ENCODE measurements around the gene GPR25. TPM values are rescaled to one million over a fixed set of nuclear protein-coding genes. Genes with fewer than 3 reads are reported as not detected.
A peak's percentile ranks its signal among the peaks of the same experiment; 100 is the strongest.
"Not testable (repeated sequence)": the region's sequence is repeated elsewhere in the genome, so short reads cannot be mapped to it uniquely, and the experiment has no call there.

The GPR25 gene
- total RNA-seq, 1 donor from 2014 or later: not detected

DNA sequence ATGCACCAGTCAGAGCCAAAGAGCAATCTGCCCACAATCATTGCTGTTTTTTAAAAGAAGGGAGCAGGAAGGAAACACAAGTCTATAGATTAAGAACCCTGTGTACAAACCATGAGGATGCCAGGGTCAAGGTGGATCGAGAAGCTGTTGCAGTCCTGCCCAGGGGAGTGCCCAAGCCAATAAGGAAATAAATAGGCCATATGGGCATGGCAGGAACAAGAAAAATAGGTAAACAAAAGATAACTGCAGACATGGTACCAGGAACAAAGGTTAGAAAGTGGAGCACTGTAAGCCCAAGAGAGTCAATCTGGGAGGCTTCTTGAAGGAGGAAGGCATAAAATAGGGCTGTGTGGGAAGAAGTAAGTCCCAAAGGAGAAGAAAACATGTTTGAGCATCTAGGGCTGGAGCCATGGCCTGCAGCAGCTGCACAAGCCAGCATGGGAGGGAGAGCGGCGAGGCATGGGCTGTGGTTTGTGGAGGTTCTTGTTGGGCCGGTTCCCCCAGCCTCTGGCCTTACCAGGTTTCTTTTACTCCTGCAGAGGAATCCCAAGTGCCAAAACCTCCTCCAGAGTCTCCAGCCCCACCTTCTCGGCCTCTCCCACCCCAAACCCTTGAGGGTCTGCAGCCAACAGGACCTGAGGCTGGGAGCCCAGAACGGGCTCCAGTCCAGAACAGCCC lies 35.5 kb downstream of the GPR25 start:
- Mint-ChIP-seq H3K36me3 (peaks cover 10% of the 10 kb centered on the region), H3K4me1 (ENCODE audit: unreplicated experiment) (no peaks in the 10 kb centered on the region), H3K27me3 (no peaks in the 10 kb centered on the region), H3K9me3 (no peaks in the 10 kb centered on the region), H3K4me3 (no peak overlapping the region), H3K27ac (peak overlapping the region; percentile 22)
- DNase-seq (ENCODE audit: extremely low spot score, unreplicated experiment): no peak
- TF ChIP-seq CTCF (conservative IDR thresholded peaks at IDR 0.05): no peak

GRCh38 chr1:200909071-200909470 lies 36.3 kb downstream of the GPR25 start:
- no peak overlapping the region for H3K4me3 Mint-ChIP-seq
- no peaks in the 10 kb centered on the region for H3K9me3 Mint-ChIP-seq
- no peaks in the 10 kb centered on the region for H3K4me1 Mint-ChIP-seq (ENCODE audit: unreplicated experiment)
- H3K27ac Mint-ChIP-seq: no peak overlapping the region
- no peak for DNase-seq (ENCODE audit: extremely low spot score, unreplicated experiment)
- peaks cover 10% of the 10 kb centered on the region for H3K36me3 Mint-ChIP-seq
- H3K27me3 Mint-ChIP-seq: no peaks in the 10 kb centered on the region
- TF ChIP-seq CTCF (conservative IDR thresholded peaks at IDR 0.05): no peak

DNA sequence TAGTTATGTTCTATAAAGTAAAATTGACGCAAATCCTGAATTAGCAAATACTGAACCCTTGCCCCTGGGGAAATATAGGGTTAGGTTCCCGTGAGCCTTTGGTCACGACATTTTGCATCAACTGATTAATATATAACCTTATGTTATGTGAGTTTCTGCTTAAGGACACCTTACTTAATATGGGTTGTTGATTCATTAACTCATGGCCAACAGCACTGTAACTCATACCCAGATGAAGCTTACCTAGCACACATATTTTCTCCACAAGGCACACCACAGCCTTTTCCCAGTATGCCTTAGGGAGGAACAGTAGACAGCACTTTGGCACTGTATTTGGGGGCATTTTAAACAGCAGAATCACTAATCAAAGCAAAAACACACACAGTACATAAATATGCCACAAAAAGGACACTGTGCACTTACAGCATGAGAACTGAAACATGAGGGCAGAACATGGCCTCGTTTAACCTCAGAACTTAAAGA lies 37.0 kb downstream of the GPR25 start:
- Mint-ChIP-seq H3K4me1 (ENCODE audit: unreplicated experiment) (no peaks in the 10 kb centered on the region), H3K9me3 (no peaks in the 10 kb centered on the region), H3K4me3 (no peak overlapping the region), H3K27me3 (no peaks in the 10 kb centered on the region), H3K36me3 (peaks cover 10% of the 10 kb centered on the region), H3K27ac (no peak overlapping the region)
- no peak for TF ChIP-seq CTCF (conservative IDR thresholded peaks at IDR 0.05)
- DNase-seq (ENCODE audit: extremely low spot score, unreplicated experiment): no peak

DNA sequence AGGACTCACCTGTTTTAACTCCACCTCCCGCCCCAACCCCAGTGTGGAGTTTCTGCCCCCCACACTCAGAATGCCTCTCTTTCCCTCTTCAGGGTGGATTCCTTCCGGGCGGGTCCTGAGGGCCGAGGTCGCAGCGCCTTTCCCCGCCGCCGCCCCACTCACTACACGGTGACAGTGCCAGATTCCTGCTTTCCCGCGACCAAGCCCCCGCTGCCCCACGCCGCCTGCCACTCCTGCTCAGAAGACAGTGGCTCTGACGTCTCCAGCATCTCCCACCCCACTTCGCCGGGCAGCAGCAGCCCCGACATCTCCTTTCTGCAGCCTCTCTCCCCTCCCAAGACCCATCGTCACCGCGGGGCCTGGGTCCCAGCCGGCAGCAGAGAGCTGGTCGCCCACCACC lies 38.6 kb downstream of the GPR25 start:
- no peaks in the 10 kb centered on the region for H3K27me3 Mint-ChIP-seq
- no peak for TF ChIP-seq CTCF (conservative IDR thresholded peaks at IDR 0.05)
- H3K36me3 Mint-ChIP-seq: peaks cover 10% of the 10 kb centered on the region
- H3K4me3 Mint-ChIP-seq: no peak overlapping the region
- no peak for DNase-seq (ENCODE audit: extremely low spot score, unreplicated experiment)
- no peaks in the 10 kb centered on the region for H3K9me3 Mint-ChIP-seq
- H3K4me1 Mint-ChIP-seq (ENCODE audit: unreplicated experiment): no peaks in the 10 kb centered on the region
- H3K27ac Mint-ChIP-seq: no peak overlapping the region

GRCh38 chr1:200911936-200912335 lies 39.2 kb downstream of the GPR25 start:
- H3K4me1 Mint-ChIP-seq (ENCODE audit: unreplicated experiment); H3K27ac Mint-ChIP-seq; DNase-seq (ENCODE audit: extremely low spot score, unreplicated experiment); H3K4me3 Mint-ChIP-seq; H3K27me3 Mint-ChIP-seq; H3K9me3 Mint-ChIP-seq: not testable (repeated sequence)
- H3K36me3 Mint-ChIP-seq: peaks cover 10% of the 10 kb centered on the region

- H3K27me3 Mint-ChIP-seq: no peaks in the 10 kb centered on the region
- no peak overlapping the region for H3K27ac Mint-ChIP-seq
- TF ChIP-seq CTCF (conservative IDR thresholded peaks at IDR 0.05): no peak
- H3K36me3 Mint-ChIP-seq: peaks cover 10% of the 10 kb centered on the region
- no peaks in the 10 kb centered on the region for H3K9me3 Mint-ChIP-seq
- no peak for DNase-seq (ENCODE audit: extremely low spot score, unreplicated experiment)
- no peak overlapping the region for H3K4me3 Mint-ChIP-seq
- no peaks in the 10 kb centered on the region for H3K4me1 Mint-ChIP-seq (ENCODE audit: unreplicated experiment)
These were observed 40.1 kb downstream of the GPR25 start for GRCh38 chr1:200912737-200913407.

Data from type B pancreatic cell (in vitro differentiated cells).